GM18507 (cell line): ENCODE data around the gene SEZ6L.

Experiments
- DNase-seq: peaks from one replicate; pipeline ENCODE4 v3.0.0; 2011; ENCODE audit warnings: low read depth; ENCODE audit not compliant: insufficient read length; ENCODE audit errors: extremely low spot score
- FAIRE-seq: peaks from 2 replicates; lab custom pipeline; 2011; peaks lifted over from hg19 to GRCh38; lab: Jason Lieb, UNC

The SEZ6L gene

GRCh38 chr22:26170795-26171580 lies 1.7 kb downstream of the SEZ6L start:
- DNase-seq (no peak), FAIRE-seq (no peak)

GRCh38 chr22:26172389-26172990 lies 3.2 kb downstream of the SEZ6L start:
- peak; percentile 46 for FAIRE-seq

GRCh38 chr22:26174280-26174679 lies 5.0 kb downstream of the SEZ6L start:
- no peak for FAIRE-seq
- DNase-seq, result no peak

More at GRCh38 chr22:26172389-26172990, 3.2 kb downstream of the SEZ6L start:
- DNase-seq, result no peak

- FAIRE-seq, result no peak
Measured at GRCh38 chr22:26182723-26183122, 13.5 kb downstream of the SEZ6L start.

GRCh38 chr22:26185190-26185589 lies 15.9 kb downstream of the SEZ6L start:
- FAIRE-seq, result no peak

More at GRCh38 chr22:26182723-26183122, 13.5 kb downstream of the SEZ6L start:
- no peak for DNase-seq

GRCh38 chr22:26188341-26188740 lies 19.1 kb downstream of the SEZ6L start:
- no peak for DNase-seq
- FAIRE-seq, result no peak

More at GRCh38 chr22:26185190-26185589, 15.9 kb downstream of the SEZ6L start:
- no peak for DNase-seq

GRCh38 chr22:26194313-26194712 lies 25.1 kb downstream of the SEZ6L start:
- FAIRE-seq (no peak), DNase-seq (no peak)

GRCh38 chr22:26194877-26195276 lies 25.6 kb downstream of the SEZ6L start:
- DNase-seq (no peak), FAIRE-seq (no peak)

- FAIRE-seq, result no peak
Measured at GRCh38 chr22:26196657-26197056, 27.4 kb downstream of the SEZ6L start.

GRCh38 chr22:26197425-26197824 lies 28.2 kb downstream of the SEZ6L start:
- DNase-seq, result no peak
- FAIRE-seq, result no peak

More at GRCh38 chr22:26196657-26197056, 27.4 kb downstream of the SEZ6L start:
- DNase-seq, result no peak

- no peak for DNase-seq
- no peak for FAIRE-seq
Measured at GRCh38 chr22:26199665-26200064, 30.4 kb downstream of the SEZ6L start.

GRCh38 chr22:26202280-26202924 lies 33.1 kb downstream of the SEZ6L start:
- DNase-seq, result no peak
- FAIRE-seq, result no peak

- DNase-seq, result no peak
- no peak for FAIRE-seq
Measured at GRCh38 chr22:26205494-26205893, 36.2 kb downstream of the SEZ6L start.

- no peak for FAIRE-seq
- DNase-seq, result no peak
Measured at GRCh38 chr22:26210334-26210733, 41.1 kb downstream of the SEZ6L start.

GRCh38 chr22:26213826-26214225 lies 44.6 kb downstream of the SEZ6L start:
- DNase-seq, result no peak
- FAIRE-seq, result no peak

- FAIRE-seq, result no peak
- no peak for DNase-seq
Measured at GRCh38 chr22:26214466-26214865, 45.2 kb downstream of the SEZ6L start.

GRCh38 chr22:26215736-26216135 lies 46.5 kb downstream of the SEZ6L start:
- no peak for FAIRE-seq
- no peak for DNase-seq

- DNase-seq (no peak), FAIRE-seq (no peak)
Measured at GRCh38 chr22:26225207-26225606, 55.9 kb downstream of the SEZ6L start.

- no peak for FAIRE-seq
- no peak for DNase-seq
Measured at GRCh38 chr22:26226538-26227297, 57.5 kb downstream of the SEZ6L start.

- DNase-seq, result no peak
Measured at GRCh38 chr22:26229910-26230309, 60.6 kb downstream of the SEZ6L start.

More at GRCh38 chr22:26229910-26230309, 60.6 kb downstream of the SEZ6L start:
- FAIRE-seq, result no peak
